ENCODE measurements around the gene CBLB. TPM values are rescaled to one million over a fixed set of nuclear protein-coding genes. Genes with fewer than 3 reads are reported as not detected.

Gene CBLB
- total RNA-seq, 1 experiment from 2014 or later: 23.9 TPM

DNA sequence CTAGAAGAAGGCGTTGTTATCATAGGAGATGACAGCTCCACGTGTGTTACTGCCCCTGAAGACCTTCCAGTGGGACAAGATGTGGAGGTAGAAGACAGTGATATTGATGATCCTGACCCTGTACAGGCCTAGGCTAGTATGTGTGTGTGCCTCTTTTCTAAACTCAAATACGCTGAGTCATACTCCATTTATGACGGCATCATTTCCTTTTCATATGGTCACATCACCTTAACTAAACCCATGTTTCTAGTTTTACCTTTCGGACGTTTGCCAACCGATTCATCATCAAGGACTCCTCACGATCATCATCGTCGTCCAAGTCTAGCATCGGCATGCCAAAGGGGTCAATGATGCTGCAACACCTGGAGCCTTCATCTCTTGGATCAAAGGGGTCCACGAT is 149.0 kb downstream of the CBLB start:
- no TSS peak for BruUV-seq (replicated peaks)
- DNase-seq (peak; percentile 29), ATAC-seq (no peak)
- Histone ChIP-seq H3K9me3 (ENCODE audit: low read length) (no peaks in the 10 kb centered on the region), H3F3A (ENCODE audit: low read length, unreplicated experiment) (no peaks in the 10 kb centered on the region), H3K4me3 (ENCODE audit: low read length) (no peak overlapping the region), H3K9me2 (replicated peaks; ENCODE audit: low read length) (no peaks in the 10 kb centered on the region), H2AFZ (ENCODE audit: low read length) (no peak overlapping the region), H3K36me3 (ENCODE audit: low read depth, low read length) (no peaks in the 10 kb centered on the region; the same call in 1 of the 2 replicates), H3K9ac (ENCODE audit: low read length) (no peak overlapping the region), H3K27ac (ENCODE audit: low read length) (no peak overlapping the region), H4K20me1 (ENCODE audit: low read length) (no peaks in the 10 kb centered on the region), H3K4me1 (ENCODE audit: insufficient read depth, low read length) (no peaks in the 10 kb centered on the region), H3K27me3 (ENCODE audit: low read length) (no peaks in the 10 kb centered on the region), H3K79me2 (ENCODE audit: low read length) (no peaks in the 10 kb centered on the region), H3K4me2 (ENCODE audit: low read length) (no peak overlapping the region)
- POLR2A ChIA-PET (ENCODE audit: unreplicated experiment): no interaction called here
- CTCF ChIA-PET: no interaction called here
- intact Hi-C loops (cut with micrococcal nuclease): no loop called here
- TF ChIP-seq EZH2 (IDR thresholded peaks at IDR 0.05; ENCODE audit: low read length, unreplicated experiment) (no peak), EZH2phosphoT487 (IDR thresholded peaks at IDR 0.05; ENCODE audit: borderline replicate concordance, low read length) (no peak)
- TF ChIP-seq, protein P1, sequence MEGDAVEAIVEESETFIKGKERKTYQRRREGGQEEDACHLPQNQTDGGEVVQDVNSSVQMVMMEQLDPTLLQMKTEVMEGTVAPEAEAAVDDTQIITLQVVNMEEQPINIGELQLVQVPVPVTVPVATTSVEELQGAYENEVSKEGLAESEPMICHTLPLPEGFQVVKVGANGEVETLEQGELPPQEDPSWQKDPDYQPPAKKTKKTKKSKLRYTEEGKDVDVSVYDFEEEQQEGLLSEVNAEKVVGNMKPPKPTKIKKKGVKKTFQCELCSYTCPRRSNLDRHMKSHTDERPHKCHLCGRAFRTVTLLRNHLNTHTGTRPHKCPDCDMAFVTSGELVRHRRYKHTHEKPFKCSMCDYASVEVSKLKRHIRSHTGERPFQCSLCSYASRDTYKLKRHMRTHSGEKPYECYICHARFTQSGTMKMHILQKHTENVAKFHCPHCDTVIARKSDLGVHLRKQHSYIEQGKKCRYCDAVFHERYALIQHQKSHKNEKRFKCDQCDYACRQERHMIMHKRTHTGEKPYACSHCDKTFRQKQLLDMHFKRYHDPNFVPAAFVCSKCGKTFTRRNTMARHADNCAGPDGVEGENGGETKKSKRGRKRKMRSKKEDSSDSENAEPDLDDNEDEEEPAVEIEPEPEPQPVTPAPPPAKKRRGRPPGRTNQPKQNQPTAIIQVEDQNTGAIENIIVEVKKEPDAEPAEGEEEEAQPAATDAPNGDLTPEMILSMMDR (conservative IDR thresholded peaks at IDR 0.05; ENCODE audit: low read depth, low read length): no peak

DNA sequence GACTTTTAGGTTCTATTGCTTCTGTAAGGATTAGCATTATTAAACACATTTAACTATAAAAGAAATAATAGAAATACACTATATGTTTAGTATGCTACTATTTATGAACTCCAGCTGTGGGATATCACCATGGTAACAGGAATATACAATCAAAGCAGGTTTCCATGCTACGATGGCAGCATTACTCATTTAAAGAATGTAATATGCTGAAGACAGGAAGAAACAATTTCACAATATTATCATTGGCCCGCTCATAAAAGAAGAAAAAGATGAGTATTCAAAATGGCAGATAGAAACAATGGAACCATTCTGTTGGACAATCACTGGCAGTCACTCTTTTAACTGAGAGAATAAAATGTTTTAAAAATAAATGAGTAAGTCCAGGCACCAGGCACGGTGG is 153.4 kb downstream of the CBLB start:
- Histone ChIP-seq H3K4me3 (ENCODE audit: low read length) (no peak overlapping the region), H3K4me2 (ENCODE audit: low read length) (no peak overlapping the region), H4K20me1 (ENCODE audit: low read length) (no peaks in the 10 kb centered on the region), H3K79me2 (ENCODE audit: low read length) (no peaks in the 10 kb centered on the region), H3K4me1 (ENCODE audit: insufficient read depth, low read length) (no peaks in the 10 kb centered on the region), H2AFZ (ENCODE audit: low read length) (no peak overlapping the region), H3K27me3 (ENCODE audit: low read length) (no peaks in the 10 kb centered on the region), H3K36me3 (ENCODE audit: low read depth, low read length) (no peaks in the 10 kb centered on the region; the same call in 1 of the 2 replicates), H3K9ac (ENCODE audit: low read length) (no peak overlapping the region), H3F3A (ENCODE audit: low read length, unreplicated experiment) (no peaks in the 10 kb centered on the region), H3K9me2 (replicated peaks; ENCODE audit: low read length) (no peaks in the 10 kb centered on the region), H3K27ac (ENCODE audit: low read length) (no peak overlapping the region), H3K9me3 (ENCODE audit: low read length) (no peaks in the 10 kb centered on the region)
- ATAC-seq: no peak
- POLR2A ChIA-PET (ENCODE audit: unreplicated experiment): no interaction called here
- peak; percentile 27 for DNase-seq
- BruUV-seq (replicated peaks): no TSS peak
- TF ChIP-seq EZH2 (IDR thresholded peaks at IDR 0.05; ENCODE audit: low read length, unreplicated experiment) (no peak), EZH2phosphoT487 (IDR thresholded peaks at IDR 0.05; ENCODE audit: borderline replicate concordance, low read length) (no peak)
- TF ChIP-seq, protein P1 (conservative IDR thresholded peaks at IDR 0.05; ENCODE audit: low read depth, low read length): no peak
- CTCF ChIA-PET: no interaction called here
- intact Hi-C loops (cut with micrococcal nuclease): no loop called here

GRCh38 chr3:105714453-105714852 is 154.4 kb downstream of the CBLB start:
- POLR2A ChIA-PET (ENCODE audit: unreplicated experiment): no interaction called here
- H3K36me3 ChIP-seq (ENCODE audit: low read depth, low read length): no peaks in the 10 kb centered on the region; the same call in 1 of the 2 replicates
- no peak overlapping the region for H3K4me2 ChIP-seq (ENCODE audit: low read length)
- no peaks in the 10 kb centered on the region for H3F3A ChIP-seq (ENCODE audit: low read length, unreplicated experiment)
- H3K9me2 ChIP-seq (replicated peaks; ENCODE audit: low read length): no peaks in the 10 kb centered on the region
- DNase-seq (no peak), ATAC-seq (no peak)
- no peak overlapping the region for H3K27ac ChIP-seq (ENCODE audit: low read length)
- no peaks in the 10 kb centered on the region for H4K20me1 ChIP-seq (ENCODE audit: low read length)
- no peak overlapping the region for H3K4me3 ChIP-seq (ENCODE audit: low read length)
- H3K9ac ChIP-seq (ENCODE audit: low read length): no peak overlapping the region
- CTCF ChIA-PET: no interaction called here
- H3K9me3 ChIP-seq (ENCODE audit: low read length): no peaks in the 10 kb centered on the region
- no peaks in the 10 kb centered on the region for H3K27me3 ChIP-seq (ENCODE audit: low read length)
- BruUV-seq (replicated peaks): no TSS peak
- no peaks in the 10 kb centered on the region for H3K79me2 ChIP-seq (ENCODE audit: low read length)
- H2AFZ ChIP-seq (ENCODE audit: low read length): no peak overlapping the region
- intact Hi-C loops (cut with micrococcal nuclease): no loop called here
- TF ChIP-seq EZH2 (IDR thresholded peaks at IDR 0.05; ENCODE audit: low read length, unreplicated experiment) (no peak), EZH2phosphoT487 (IDR thresholded peaks at IDR 0.05; ENCODE audit: borderline replicate concordance, low read length) (no peak)
- TF ChIP-seq, protein P1 (conservative IDR thresholded peaks at IDR 0.05; ENCODE audit: low read depth, low read length): no peak
- no peaks in the 10 kb centered on the region for H3K4me1 ChIP-seq (ENCODE audit: insufficient read depth, low read length)

Data from PC-3 (cell line).